K562 (cell line): ENCODE data around the gene EFCAB7. TPM values are rescaled to one million over a fixed set of nuclear protein-coding genes. Genes with fewer than 3 reads are reported as not detected.

Experiments
- BRCA1 ChIP-seq, 2 experiments: fragments of 450-650 bp in 1 of 2; sonication (generic) in 1 of 2; formaldehyde crosslinking in 1 of 2; IDR thresholded peaks; 2 replicates each; pipeline versions ENCODE4 v1.5.0 to v1.6.1; 2017 to 2020; ENCODE audit warnings: mild to moderate bottlenecking in 1 of 2, missing genetic modification reagents in 1 of 2
- L3MBTL2 ChIP-seq: fragments of 450-650 bp; IDR thresholded peaks from 2 replicates; pipeline ENCODE4 v1.6.1; 2016; ENCODE audit warnings: mild to moderate bottlenecking, moderate library complexity
- NR2F6 ChIP-seq: fragments of 450-650 bp; formaldehyde crosslinking; IDR thresholded peaks from 2 replicates; pipeline ENCODE4 v1.4.0; 2020; ENCODE audit warnings: mild to moderate bottlenecking
- NRF1 ChIP-seq, 2 experiments: fragments of 450-650 bp; IDR thresholded peaks in 1 of 2; conservative IDR thresholded peaks in 1 of 2; 2 replicates each; pipeline ENCODE4 v1.6.1; 2014; ENCODE audit warnings: mild to moderate bottlenecking in 2 of 2
- PRDM10 ChIP-seq: fragments of 450-650 bp; IDR thresholded peaks from 2 replicates; pipeline ENCODE4 v1.6.1; 2018; ENCODE audit not compliant: partially characterized antibody
- SMAD1 ChIP-seq: fragments of 150-350 bp; IDR thresholded peaks from 2 replicates; pipeline ENCODE4 v1.6.1; 2014; ENCODE audit warnings: low read length, low read depth; ENCODE audit not compliant: partially characterized antibody
- THAP7 ChIP-seq: fragments of 250-450 bp; sonication (Bioruptor Pico); IDR thresholded peaks from 2 replicates; pipeline ENCODE4 v1.5.0; 2021
- TRIM25 ChIP-seq: fragments of 450-650 bp; IDR thresholded peaks from 2 replicates; pipeline ENCODE4 v1.7.0; 2016; ENCODE audit warnings: borderline replicate concordance
- XRCC4 ChIP-seq: IDR thresholded peaks from one replicate; pipeline ENCODE4 v1.6.1; 2011; ENCODE audit not compliant: insufficient read depth, insufficient read length; ENCODE audit errors: extremely low read depth
- ZNF668 ChIP-seq: fragments of 250-450 bp; sonication (Bioruptor Pico); IDR thresholded peaks from 2 replicates; pipeline ENCODE4 v1.8.0; 2022; ENCODE audit warnings: mild to moderate bottlenecking, inconsistent platforms
- polyA plus RNA-seq, 8 experiments: library from polyadenylated mRNA; depleted of rRNA in 4 of 8; stranded (reverse) in 5 of 8; unstranded in 3 of 8; fragments of >200 nt; fragmentation: Nextera tagmentation in 2 of 8; fragmentation: Illumina TruSeq in 1 of 8; extraction: Ambion mirVana in 2 of 8; extraction: Trizol in 1 of 8; gene quantifications; 2 replicates each; pipeline versions ENCODE4 v1.2.1 to v1.2.3, GENCODE V29; 2011 to 2014; ENCODE audit warnings: inconsistent platforms in 1 of 8, missing spikeins in 1 of 8
- total RNA-seq, 7 experiments: library from RNA; depleted of rRNA in 6 of 7; stranded (reverse); fragments of >200 nt in 6 of 7; fragmentation: Illumina TruSeq in 2 of 7; extraction: Trizol in 2 of 7; gene quantifications; 2 replicates each; pipeline versions ENCODE4 v1.2.1 to v1.2.3, GENCODE V29; 2011 to 2021; ENCODE audit warnings: low replicate concordance in 1 of 7
- TF ChIP-seq, protein P1 (sequence below): fragments of 200-800 bp; sonication (Bioruptor generic); IDR thresholded peaks from 2 replicates; pipeline ENCODE4 v1.6.1; 2016; ENCODE audit warnings: missing genetic modification characterization, missing compliant biosample characterization
- TF ChIP-seq, protein P2 (sequence below): IDR thresholded peaks from 2 replicates; pipeline ENCODE4 v1.6.1; 2011; ENCODE audit not compliant: insufficient read length; ENCODE audit errors: extremely low read depth

EFCAB7 gene
- total and polyA plus RNA-seq, 9 of the 15 experiments (the other 6 are each of a cell fraction or from before 2014, with no cell fraction given), result 3.2 to 7.6 (median 5.7) TPM

GRCh38 chr1:63522891-63523728, at the start of gene EFCAB7, which contains the start of gene ITGB3BP (continued):
- no peak for TF ChIP-seq TRIM25
- peak; percentile 80 for TF ChIP-seq L3MBTL2
- peak; percentile 50 for TF ChIP-seq SMAD1
- TF ChIP-seq, protein P1, sequence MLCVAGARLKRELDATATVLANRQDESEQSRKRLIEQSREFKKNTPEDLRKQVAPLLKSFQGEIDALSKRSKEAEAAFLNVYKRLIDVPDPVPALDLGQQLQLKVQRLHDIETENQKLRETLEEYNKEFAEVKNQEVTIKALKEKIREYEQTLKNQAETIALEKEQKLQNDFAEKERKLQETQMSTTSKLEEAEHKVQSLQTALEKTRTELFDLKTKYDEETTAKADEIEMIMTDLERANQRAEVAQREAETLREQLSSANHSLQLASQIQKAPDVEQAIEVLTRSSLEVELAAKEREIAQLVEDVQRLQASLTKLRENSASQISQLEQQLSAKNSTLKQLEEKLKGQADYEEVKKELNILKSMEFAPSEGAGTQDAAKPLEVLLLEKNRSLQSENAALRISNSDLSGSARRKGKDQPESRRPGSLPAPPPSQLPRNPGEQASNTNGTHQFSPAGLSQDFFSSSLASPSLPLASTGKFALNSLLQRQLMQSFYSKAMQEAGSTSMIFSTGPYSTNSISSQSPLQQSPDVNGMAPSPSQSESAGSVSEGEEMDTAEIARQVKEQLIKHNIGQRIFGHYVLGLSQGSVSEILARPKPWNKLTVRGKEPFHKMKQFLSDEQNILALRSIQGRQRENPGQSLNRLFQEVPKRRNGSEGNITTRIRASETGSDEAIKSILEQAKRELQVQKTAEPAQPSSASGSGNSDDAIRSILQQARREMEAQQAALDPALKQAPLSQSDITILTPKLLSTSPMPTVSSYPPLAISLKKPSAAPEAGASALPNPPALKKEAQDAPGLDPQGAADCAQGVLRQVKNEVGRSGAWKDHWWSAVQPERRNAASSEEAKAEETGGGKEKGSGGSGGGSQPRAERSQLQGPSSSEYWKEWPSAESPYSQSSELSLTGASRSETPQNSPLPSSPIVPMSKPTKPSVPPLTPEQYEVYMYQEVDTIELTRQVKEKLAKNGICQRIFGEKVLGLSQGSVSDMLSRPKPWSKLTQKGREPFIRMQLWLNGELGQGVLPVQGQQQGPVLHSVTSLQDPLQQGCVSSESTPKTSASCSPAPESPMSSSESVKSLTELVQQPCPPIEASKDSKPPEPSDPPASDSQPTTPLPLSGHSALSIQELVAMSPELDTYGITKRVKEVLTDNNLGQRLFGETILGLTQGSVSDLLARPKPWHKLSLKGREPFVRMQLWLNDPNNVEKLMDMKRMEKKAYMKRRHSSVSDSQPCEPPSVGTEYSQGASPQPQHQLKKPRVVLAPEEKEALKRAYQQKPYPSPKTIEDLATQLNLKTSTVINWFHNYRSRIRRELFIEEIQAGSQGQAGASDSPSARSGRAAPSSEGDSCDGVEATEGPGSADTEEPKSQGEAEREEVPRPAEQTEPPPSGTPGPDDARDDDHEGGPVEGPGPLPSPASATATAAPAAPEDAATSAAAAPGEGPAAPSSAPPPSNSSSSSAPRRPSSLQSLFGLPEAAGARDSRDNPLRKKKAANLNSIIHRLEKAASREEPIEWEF, result no peak
- no peak for TF ChIP-seq BRCA1 (IDR thresholded peaks at IDR 0.05)
- TF ChIP-seq BRCA1 (CRISPR knock-in tag; IDR thresholded peaks at IDR 0.05), result no peak
- no peak for TF ChIP-seq XRCC4
- peak; percentile 48 for TF ChIP-seq PRDM10
- TF ChIP-seq ZNF668, result no peak
- no peak; the same call in 1 of the 2 replicates for TF ChIP-seq THAP7 (CRISPR knock-in tag)
- TF ChIP-seq, protein P2, sequence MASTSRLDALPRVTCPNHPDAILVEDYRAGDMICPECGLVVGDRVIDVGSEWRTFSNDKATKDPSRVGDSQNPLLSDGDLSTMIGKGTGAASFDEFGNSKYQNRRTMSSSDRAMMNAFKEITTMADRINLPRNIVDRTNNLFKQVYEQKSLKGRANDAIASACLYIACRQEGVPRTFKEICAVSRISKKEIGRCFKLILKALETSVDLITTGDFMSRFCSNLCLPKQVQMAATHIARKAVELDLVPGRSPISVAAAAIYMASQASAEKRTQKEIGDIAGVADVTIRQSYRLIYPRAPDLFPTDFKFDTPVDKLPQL, result peak; percentile 48
- TF ChIP-seq NRF1 (conservative IDR thresholded peaks at IDR 0.05 in 1 of 2, IDR thresholded peaks at IDR 0.05 in 1 of 2), result peak; percentile 50 to 62
- no peak for TF ChIP-seq NR2F6 (CRISPR knock-in tag)
